ENCODE results near the gene MOB3A.
A peak's percentile ranks its signal among the peaks of the same experiment; 100 is the strongest.
"Not testable (repeated sequence)": the region's sequence is repeated elsewhere in the genome, so short reads cannot be mapped to it uniquely, and the experiment has no call there.

Gene MOB3A

DNA sequence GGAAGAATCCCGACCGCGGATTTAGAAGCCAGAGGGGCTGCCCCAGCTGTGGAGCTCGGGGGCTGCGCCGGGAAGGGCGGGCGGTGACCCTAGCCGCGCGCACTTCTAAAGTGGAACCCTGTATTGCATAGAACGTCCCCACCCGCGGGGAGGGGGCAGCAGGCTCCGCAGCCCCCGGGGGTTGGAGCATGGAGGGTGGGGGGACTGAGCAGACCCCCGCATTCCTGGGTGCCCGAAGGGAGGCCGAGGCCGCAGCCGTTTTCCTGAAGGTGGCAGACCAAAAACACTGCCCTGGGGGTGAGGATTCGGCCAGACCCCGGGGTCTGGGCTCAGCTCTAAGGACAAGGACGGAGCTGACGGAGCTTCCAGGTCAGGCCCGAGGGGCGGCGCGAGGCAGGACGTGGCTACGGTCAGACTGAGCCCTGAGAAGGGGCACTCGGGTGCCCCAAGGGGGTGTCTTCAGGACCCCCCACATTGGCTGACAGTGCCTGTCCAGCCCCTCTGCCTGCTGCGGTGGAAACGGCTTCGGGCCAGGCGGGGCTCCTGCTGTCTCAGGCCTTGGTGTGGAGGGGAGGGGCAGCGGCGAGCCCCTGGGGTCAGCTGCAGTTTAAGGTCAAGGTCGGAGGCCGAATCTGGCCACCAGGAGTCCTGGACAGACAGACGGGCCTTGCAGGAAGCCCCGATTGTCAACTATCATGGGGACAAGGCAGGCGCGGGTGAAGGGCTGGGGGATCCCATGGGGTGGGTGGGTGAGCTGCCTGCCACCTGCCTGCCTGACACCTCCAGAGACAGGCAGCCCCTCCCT is 57.6 kb downstream of the MOB3A start:
- H3K27ac ChIP-seq = peak overlapping the region in 1 of 2 donors; percentile 11
- no peak overlapping the region for H3K4me3 ChIP-seq
- TF ChIP-seq, protein P1, sequence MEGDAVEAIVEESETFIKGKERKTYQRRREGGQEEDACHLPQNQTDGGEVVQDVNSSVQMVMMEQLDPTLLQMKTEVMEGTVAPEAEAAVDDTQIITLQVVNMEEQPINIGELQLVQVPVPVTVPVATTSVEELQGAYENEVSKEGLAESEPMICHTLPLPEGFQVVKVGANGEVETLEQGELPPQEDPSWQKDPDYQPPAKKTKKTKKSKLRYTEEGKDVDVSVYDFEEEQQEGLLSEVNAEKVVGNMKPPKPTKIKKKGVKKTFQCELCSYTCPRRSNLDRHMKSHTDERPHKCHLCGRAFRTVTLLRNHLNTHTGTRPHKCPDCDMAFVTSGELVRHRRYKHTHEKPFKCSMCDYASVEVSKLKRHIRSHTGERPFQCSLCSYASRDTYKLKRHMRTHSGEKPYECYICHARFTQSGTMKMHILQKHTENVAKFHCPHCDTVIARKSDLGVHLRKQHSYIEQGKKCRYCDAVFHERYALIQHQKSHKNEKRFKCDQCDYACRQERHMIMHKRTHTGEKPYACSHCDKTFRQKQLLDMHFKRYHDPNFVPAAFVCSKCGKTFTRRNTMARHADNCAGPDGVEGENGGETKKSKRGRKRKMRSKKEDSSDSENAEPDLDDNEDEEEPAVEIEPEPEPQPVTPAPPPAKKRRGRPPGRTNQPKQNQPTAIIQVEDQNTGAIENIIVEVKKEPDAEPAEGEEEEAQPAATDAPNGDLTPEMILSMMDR (IDR thresholded peaks at IDR 0.05) = no peak
- DNase-seq (ENCODE audit: low spot score) = no peak

DNA sequence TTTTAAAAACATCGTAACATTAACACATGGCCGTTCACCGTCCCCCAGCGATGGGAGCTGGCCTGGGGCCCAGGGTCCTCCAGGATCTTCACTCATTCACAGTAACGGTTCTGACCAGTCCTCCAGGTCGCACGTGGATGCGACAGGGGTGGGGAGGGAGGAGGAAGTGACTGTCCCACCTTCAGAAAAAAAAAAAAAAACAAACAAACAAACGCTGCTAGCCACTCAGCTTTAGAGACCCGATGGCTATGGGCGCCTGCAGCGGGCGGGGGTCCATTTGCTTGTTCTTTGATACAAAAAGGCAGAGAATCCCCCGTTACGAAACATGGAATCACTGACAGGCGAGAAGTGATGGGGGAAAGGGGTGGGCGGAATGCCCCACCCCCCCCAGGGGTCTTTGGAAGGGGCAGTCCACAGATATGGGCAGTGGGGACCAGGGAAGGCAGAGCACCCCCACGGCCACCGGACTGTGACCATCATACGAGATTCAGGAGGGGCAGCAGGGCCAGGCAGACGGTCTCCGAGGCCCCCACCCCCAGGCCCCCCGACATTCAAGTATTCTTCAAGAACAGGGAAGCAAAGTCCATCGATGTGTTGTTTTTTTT is 58.4 kb downstream of the MOB3A start:
- H3K4me3 ChIP-seq = no peak overlapping the region
- DNase-seq (ENCODE audit: low spot score) = no peak
- TF ChIP-seq, protein P1 (IDR thresholded peaks at IDR 0.05) = no peak
- no peak overlapping the region for H3K27ac ChIP-seq

DNA sequence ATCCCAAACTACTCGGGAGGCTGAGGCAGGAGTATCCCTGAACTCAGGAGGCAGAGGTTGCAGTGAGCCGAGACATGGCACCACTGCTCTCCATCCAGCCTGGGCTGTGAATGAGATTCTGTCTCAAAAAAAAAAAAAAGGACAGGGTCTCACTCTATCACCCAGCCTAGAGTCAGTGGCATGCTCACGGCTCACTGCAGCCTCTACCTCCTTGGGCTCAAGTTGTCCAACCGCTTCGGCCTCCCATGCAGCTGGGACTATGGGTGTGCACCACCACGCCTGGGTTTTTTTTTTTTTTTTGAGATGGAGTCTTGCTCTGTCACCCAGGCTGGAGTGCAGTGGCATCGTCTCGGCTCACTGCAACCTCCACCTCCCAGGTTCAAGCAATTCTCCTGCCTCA is 59.7 kb downstream of the MOB3A start:
- Histone ChIP-seq H3K27ac (no peak overlapping the region), H3K4me3 (no peak overlapping the region)
- TF ChIP-seq, protein P1 (IDR thresholded peaks at IDR 0.05) = no peak
- no peak for DNase-seq (ENCODE audit: low spot score)

DNA sequence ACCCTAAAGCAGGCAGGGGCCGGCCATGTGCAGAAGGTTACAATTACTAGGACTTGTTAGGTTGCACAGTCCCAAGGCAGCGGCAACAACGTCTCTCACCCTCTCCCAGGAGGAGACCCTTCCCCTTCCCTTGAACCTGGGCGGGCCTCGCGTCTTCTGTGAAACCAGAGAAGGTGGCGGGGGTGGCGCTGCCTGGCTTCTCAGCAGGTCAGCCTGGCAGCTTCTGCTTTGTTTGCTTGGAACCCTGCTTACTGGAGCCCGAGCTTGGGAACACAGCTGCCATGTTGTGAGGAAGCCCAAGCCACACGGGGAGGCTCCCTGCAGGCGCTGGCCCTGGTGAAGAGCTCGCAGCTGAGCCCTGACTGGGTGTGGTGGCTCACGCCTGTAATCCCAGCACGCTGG is 60.5 kb downstream of the MOB3A start:
- TF ChIP-seq, protein P1 (IDR thresholded peaks at IDR 0.05) = no peak
- no peak overlapping the region for H3K27ac ChIP-seq
- DNase-seq (ENCODE audit: low spot score) = no peak
- H3K4me3 ChIP-seq = no peak overlapping the region

DNA sequence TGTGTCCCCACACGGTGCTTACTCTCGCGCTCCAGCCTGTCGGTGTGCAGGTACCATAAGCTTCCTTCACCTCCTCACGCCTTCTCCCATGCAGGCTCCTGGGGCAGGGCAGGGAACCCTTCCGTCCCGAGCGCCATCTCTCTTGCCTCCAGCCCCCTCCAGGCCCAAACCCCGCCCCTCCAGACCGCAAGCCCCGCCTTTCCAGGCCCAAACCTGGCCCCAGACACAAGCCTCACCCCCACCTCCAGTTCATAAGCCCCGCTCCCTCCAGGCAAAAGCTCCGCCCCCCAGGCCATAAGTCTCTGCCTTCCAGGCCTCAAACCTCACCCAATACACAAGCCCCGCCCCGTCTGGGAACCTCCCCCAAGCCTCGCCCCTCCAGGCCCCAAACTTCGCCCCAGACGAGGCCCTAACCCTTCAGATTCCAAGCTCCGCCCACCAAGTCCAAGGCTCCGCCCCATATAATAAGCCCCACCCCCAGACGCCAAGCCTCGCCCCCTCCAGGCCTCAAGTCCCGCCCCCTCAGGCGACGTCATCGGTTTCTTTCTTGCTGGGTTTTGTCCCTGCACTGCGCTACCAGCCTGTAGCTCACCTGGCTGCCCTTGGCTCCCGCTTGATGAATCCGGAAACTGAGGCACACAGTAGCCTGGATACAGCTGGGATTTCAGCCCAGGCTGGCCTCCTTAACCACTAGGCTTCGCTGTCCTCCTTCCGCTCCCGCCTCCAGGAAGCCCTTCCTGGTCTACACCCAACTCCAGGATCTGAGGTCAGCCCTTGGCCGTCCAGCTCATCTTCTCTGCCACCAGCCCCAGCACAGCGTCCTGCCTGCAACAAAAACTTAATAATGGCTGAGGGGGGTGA is 61.2 kb downstream of the MOB3A start:
- DNase-seq (ENCODE audit: low spot score) = no peak
- Histone ChIP-seq H3K4me3 (no peak overlapping the region), H3K27ac (peak overlapping the region in 1 of 2 donors; percentile 16)
- TF ChIP-seq, protein P1 (IDR thresholded peaks at IDR 0.05) = no peak

DNA sequence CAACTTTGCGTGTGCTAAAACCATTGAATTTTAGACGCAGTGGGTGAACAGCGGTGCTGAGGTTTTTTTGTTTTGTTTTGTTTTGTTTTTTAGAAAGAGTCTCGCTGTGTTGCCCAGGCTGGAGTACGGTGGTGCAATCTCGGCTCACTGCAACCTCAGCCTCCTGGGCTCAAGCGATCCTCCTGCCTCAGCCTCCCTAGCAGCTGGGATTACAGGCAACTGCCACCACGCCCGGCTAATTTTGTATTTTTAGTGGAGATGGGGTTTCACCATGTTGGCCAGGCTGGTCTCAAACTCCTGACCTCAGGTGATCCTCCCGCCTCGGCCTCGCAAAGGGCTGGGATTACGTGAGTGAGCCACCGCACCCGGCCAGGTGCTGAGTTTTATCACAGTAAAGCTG is 61.9 kb downstream of the MOB3A start:
- not testable (repeated sequence) for DNase-seq (ENCODE audit: low spot score); H3K4me3 ChIP-seq
- H3K27ac ChIP-seq = peak overlapping the region in 1 of 2 donors; percentile 5

DNA sequence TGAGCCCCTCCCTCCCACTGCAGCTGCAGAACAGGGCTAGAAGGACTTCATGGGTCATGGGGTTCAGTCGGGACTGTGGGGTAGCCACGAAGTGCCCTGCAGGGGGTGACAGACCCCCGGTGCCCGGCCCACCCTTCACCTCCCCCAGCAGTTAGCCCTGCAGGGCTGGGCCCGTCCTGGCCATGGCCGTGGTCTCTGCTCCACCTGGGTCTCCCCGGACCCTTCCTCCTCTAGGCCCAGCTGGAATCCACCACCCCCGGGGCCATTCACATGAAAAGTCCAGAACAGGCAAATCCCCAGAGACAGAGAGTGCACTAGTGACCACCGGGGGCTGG is 62.3 kb downstream of the MOB3A start:
- TF ChIP-seq, protein P1 (IDR thresholded peaks at IDR 0.05) = no peak
- no peak for DNase-seq (ENCODE audit: low spot score)
- Histone ChIP-seq H3K27ac (peak overlapping the region in 1 of 2 donors; percentile 94), H3K4me3 (no peak overlapping the region)
